Upper lobe of left lung (tissue), 4 donors: ENCODE data around the gene PARVB.

Experiments used
- CTCF ChIP-seq, 6 experiments: fragments of 450-650 bp in 4 of 6; fragments of 200-600 bp in 2 of 6; sonication (generic) in 2 of 6; IDR thresholded peaks; one replicate each; pipeline ENCODE4 v1.5.1; 2016 to 2019; ENCODE audit warnings: antibody characterized with exemption in 6 of 6
- EP300 ChIP-seq, 4 donors: sonication (generic); formaldehyde crosslinking; IDR thresholded peaks; one replicate each; pipeline ENCODE4 v1.5.1; 2017; ENCODE audit warnings: antibody characterized with exemption in 4 of 4, control low read depth in 2 of 4

GRCh38 chr22:44158816-44159215 is 134.7 kb downstream of the PARVB start:
- no peak for TF ChIP-seq CTCF (IDR thresholded peaks at IDR 0.05)
- no peak for TF ChIP-seq EP300 (IDR thresholded peaks at IDR 0.05)
